PC-3 (cell line): ENCODE results near the gene PLD1.

Experiments
- CTCF ChIP-seq: fragments of 300-600 bp; sonication (generic); conservative IDR thresholded peaks from 2 replicates; pipeline ENCODE4 v1.5.1; 2017; ENCODE audit warnings: antibody characterized with exemption, low read depth, mild to moderate bottlenecking, low read length
- EZH2 ChIP-seq: fragments of 300-600 bp; sonication (generic); IDR thresholded peaks from one replicate; pipeline ENCODE4 v1.6.1; 2017; ENCODE audit warnings: antibody characterized with exemption, mild to moderate bottlenecking, low read length; ENCODE audit not compliant: unreplicated experiment

GRCh38 chr3:171797873-171798272 lies 12.4 kb downstream of the PLD1 start:
- TF ChIP-seq CTCF (no peak), EZH2 (no peak)
